ENCODE results near the gene TEX51.

The TEX51 gene

GRCh38 chr2:126949775-126950174 is 51.1 kb downstream of the TEX51 start:
- no peak for TF ChIP-seq TCF4 (CRISPR knock-in tag; IDR thresholded peaks at IDR 0.05; ENCODE audit: borderline replicate concordance)
- no peak for TF ChIP-seq ZC3H10 (CRISPR knock-in tag; IDR thresholded peaks at IDR 0.05)
- no peak for TF ChIP-seq ISL1 (CRISPR knock-in tag; IDR thresholded peaks at IDR 0.05)
- no peak for TF ChIP-seq CSRNP3 (CRISPR knock-in tag; IDR thresholded peaks at IDR 0.05)
- no peak for TF ChIP-seq TSHZ2 (CRISPR knock-in tag; IDR thresholded peaks at IDR 0.05)
- TF ChIP-seq GLIS3 (CRISPR knock-in tag; IDR thresholded peaks at IDR 0.05), result no peak
- TF ChIP-seq ZFP3 (CRISPR knock-in tag; IDR thresholded peaks at IDR 0.05), result no peak
- TF ChIP-seq BACH2 (CRISPR knock-in tag; IDR thresholded peaks at IDR 0.05; ENCODE audit: borderline replicate concordance), result no peak
- TF ChIP-seq ZNF8 (CRISPR knock-in tag; IDR thresholded peaks at IDR 0.05), result no peak
- TF ChIP-seq POU6F1 (CRISPR knock-in tag; IDR thresholded peaks at IDR 0.05; ENCODE audit: borderline replicate concordance, low read depth), result no peak
- no peak for TF ChIP-seq ZNF565 (CRISPR knock-in tag; conservative IDR thresholded peaks at IDR 0.05; ENCODE audit: low read depth)
- ATAC-seq, result no peak

- TF ChIP-seq ZNF565 (CRISPR knock-in tag; conservative IDR thresholded peaks at IDR 0.05; ENCODE audit: low read depth) (no peak), SNAI2 (CRISPR knock-in tag; IDR thresholded peaks at IDR 0.05) (no peak), CSDC2 (CRISPR knock-in tag; IDR thresholded peaks at IDR 0.05) (no peak), POU6F1 (CRISPR knock-in tag; IDR thresholded peaks at IDR 0.05; ENCODE audit: borderline replicate concordance, low read depth) (no peak), ZNF8 (CRISPR knock-in tag; IDR thresholded peaks at IDR 0.05) (no peak), GLIS3 (CRISPR knock-in tag; IDR thresholded peaks at IDR 0.05) (no peak)
- no peak for ATAC-seq
Measured at GRCh38 chr2:126950504-126950903, 51.8 kb downstream of the TEX51 start.

Data from SK-N-SH treated with all-trans-retinoic acid at 6 μM for 48 hours (cell line).